Stimulated activated CD8-positive, alpha-beta memory T cell treated with anti-CD3 and anti-CD28 coated beads, Interleukin-12 subunit alpha, Interleukin-12 subunit beta, amount 100 ng/mL, for 4 hours (primary cell): ENCODE data around the gene TMEM178B.

Source experiments
- DNase-seq: peaks from one replicate; pipeline ENCODE4 v3.0.0-alpha.2; 2020; ENCODE audit warnings: low read depth

TMEM178B gene

DNA sequence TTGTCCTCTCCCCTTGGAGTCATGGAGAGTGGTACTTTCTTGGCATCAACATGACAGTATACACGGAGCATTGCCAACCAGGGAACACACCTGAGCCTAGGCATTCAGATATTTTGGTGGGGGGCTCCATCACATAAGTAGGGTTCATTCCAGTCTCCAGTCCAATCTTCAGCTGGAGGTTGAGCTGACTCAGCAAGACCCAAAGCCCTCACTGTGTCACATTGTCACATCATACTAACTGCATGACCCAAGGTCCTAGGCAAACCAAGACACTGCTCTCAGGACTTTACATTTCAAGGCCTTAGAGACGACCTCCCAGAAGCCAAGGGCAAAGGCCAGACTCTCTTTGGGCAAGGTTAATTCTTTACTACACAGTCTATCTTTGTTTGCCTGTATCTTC is 190.1 kb downstream of the TMEM178B start:
- no peak for DNase-seq

- no peak for DNase-seq
Observed at GRCh38 chr7:141264511-141264910, 190.6 kb downstream of the TMEM178B start.

GRCh38 chr7:141265668-141266067 is 191.8 kb downstream of the TMEM178B start:
- no peak for DNase-seq

DNA sequence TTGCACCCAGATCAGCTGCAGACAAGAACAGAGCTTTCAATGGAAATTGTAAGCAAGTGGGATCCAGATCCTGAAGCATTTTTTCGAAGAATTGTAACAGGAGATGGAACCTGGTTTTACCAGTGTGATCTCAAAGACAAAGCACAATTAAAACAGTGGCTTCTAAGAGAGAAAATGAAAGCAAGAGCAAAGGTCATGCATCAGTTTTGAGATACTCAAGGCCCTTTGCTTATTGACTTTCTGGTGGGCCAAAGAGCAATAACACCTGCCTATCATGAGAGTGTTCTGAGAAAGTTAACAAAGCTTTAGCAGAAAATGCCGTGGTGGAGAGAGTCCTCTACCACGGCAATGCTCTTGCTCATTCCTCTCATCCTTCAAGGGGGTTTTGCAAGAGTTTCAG is 194.8 kb downstream of the TMEM178B start:
- DNase-seq = no peak

DNA sequence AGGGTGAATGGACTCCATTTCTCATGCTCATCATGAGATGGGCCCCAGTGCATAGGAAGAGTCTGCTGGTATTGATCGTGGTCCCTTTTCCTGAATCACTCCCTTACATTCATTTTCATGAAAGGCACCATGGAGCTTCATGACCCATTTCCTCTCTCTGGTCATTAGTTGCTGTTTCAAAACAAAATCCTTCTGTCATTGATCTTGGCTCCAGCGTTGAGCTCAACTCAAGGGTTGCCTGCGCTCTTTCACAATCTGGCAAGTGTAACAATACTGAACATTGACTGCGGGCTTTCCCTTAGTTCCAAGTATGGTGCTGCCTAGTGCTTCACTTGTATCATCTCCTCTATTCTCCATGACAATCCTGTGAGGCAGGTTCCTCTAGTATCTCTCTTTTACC is 197.6 kb downstream of the TMEM178B start:
- DNase-seq = no peak

GRCh38 chr7:141272417-141272816 is 198.6 kb downstream of the TMEM178B start:
- no peak for DNase-seq

DNA sequence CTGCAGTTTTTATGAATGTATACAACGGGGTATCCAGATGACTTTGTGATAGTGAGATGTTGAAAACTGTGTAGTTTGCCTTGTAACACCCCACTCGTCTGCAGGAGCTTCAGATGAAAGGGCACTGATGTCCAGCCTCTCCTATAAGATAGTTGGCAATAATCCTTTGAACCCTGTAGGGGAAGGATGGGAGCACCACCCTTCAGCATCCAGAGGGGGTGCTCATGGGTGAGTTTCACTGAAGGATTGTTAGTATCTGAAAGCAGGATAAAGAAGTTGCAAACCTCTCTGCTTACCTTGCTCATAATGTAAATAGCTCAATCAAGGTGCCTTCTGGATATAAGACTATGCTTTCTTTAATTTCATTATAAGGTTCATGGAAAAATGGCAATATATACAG is 201.5 kb downstream of the TMEM178B start:
- no peak for DNase-seq

- no peak for DNase-seq
Observed at GRCh38 chr7:141276031-141276430, 202.2 kb downstream of the TMEM178B start.

- no peak for DNase-seq
Observed at GRCh38 chr7:141280100-141280499, 206.2 kb downstream of the TMEM178B start.

DNA sequence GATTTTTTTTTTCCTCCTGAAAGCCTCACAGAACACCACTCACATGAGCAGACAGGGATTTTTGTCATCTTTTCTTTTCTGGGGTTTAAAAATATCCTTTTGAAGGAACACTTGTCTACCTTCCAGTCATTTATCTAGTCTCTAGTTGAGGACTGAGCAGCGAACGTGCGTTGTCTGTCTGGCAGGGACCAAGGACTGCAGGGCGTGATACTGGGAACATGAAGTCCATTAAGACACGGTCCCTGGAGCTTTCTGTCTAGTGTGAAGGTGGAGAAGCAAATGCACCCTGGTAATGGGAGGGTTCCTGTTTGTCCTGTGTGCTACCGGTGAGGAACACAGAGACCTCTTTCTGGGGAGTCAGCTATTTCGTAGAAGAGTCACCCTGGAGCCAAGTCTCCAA is 207.4 kb downstream of the TMEM178B start:
- no peak for DNase-seq

DNA sequence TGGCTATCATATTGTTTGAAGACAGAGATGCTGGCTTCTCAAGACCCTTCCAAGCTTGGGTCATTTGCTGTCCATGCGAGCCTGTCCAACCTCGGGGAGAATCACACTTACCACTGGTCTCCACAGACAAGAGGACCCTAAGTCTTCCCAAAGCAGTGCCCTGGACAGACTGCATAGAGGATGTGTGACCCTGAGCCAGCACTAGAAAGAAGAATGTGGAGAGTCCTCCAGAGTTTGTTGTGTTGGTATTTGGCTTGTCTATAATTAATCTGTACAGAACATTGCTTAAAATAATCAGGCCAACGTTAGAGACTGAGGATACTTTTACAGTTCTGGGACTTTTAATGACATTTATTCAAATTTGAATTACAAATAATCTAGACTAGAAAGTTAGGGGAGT is 212.7 kb downstream of the TMEM178B start:
- DNase-seq = no peak

GRCh38 chr7:141287936-141288335 is 214.1 kb downstream of the TMEM178B start:
- no peak for DNase-seq

DNA sequence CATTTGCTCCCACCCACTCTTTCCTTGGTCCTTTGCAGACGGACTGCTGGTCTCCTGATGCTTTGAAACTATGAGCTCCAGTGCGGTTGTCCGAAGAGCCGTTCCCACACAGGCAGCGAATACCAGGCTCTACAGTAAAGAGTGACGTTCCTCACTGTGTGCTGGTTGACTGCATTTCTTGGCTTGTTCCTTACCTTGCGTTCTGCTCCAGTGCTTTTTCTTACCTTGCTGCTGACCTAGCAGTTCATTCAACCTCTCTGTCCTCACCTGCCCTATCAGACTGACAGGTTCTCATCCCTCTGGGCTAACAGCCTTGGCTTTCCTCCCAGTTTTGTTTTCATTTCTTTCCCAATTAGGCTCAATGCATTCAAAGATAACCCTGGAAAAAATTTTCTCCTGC is 214.8 kb downstream of the TMEM178B start:
- no peak for DNase-seq

DNA sequence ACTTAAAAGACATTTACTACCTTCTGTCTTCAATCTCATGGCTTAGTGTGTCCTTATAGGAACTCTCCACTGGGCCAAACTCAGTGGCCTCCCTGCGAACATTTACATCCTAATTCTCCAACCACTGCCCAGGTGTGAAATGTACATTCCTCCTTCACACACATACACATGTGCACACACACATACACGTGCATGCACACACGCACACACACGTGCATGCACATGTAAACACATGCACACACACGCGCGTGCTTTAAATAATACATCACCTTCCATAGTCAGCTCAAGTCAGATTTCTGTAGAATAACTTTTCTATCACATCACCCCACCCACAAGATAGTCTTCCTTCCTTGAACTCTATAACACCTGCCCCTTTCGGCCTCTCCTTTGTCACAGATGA is 216.5 kb downstream of the TMEM178B start:
- no peak for DNase-seq

DNA sequence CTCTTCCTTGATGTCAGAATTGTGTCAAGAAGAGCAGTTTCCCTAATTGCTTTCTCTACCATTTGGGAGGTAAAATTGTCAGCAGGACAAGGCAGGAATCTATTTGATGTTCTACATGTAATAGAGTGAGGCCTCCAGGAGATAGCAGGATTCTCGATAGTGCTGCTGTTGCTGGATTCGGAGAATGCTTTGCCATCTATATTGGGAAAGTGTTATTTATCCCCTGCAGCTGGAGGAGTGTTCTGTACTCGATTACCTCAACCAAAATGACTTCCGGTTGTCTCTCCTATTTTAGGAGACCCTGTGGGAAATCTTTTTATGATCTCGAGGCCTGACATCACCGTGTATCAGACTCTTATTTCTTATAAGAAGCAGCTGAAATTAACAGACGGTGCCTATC is 217.1 kb downstream of the TMEM178B start:
- DNase-seq = no peak

DNA sequence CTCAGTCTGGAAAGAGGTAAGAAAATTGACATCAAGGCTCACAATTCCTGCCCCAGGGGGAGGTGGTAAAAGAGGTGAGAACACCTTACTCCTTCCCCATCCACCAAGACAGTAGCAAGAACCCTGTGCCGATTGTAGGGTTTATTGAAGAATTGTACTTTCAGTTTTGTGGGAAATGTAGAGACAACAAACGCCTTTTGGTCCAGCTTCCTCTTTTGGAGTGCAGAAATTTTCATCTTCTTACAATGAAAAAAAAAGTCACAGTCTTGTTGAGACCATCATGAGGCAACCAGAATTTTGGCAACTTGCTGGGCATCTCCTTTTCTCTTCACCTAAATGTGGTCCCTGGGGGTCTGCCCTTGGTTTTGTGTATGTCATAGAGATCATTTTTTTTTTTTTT is 217.7 kb downstream of the TMEM178B start:
- DNase-seq = no peak

- no peak for DNase-seq
Observed at GRCh38 chr7:141294143-141294829, 220.4 kb downstream of the TMEM178B start.

DNA sequence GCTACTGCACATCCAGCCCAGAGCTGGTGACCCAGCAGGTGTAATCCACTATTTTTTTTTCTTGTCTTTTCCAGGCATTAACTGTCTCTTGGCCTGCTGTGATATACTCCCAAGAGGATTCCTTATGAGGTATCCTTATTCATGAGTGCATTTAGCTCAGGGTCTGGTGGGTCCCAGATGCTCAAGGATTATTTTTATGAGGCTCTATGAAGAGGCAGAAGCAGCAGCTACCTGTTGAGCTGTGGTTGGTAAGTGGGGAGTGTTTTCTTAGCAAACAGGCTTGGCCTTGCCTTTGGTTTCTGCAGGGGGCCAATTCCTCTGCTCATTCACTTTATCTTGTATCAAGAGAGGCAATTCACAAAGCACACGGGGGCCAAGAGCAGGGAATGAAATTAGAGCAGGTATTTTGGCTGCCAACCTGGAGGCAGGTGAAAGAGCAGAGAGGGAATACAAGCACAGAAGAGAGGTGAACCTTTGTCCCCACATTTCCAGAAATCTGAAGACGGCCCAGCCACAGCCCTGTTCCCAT is 221.6 kb downstream of the TMEM178B start:
- no peak for DNase-seq

DNA sequence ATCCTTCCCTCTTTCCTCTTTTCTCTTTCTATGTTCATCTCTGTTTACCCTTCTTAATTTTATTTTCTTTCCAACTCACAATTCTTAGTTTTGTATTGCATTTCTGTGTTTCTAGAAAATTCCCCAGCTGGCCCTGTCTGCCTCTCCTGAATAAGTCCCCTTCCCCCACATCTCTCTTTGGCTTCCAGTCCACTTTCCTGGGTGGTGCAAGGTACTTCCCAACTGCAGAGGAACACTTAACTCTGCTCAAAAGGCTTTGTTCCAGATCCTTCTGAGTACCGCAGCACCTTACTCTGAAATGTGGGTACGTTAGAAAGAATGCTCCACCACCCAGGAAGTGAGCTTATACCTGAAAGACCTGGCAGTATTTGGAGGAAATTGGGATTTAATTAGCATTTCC is 227.0 kb downstream of the TMEM178B start:
- no peak for DNase-seq

GRCh38 chr7:141301544-141301943 is 227.7 kb downstream of the TMEM178B start:
- no peak for DNase-seq

DNA sequence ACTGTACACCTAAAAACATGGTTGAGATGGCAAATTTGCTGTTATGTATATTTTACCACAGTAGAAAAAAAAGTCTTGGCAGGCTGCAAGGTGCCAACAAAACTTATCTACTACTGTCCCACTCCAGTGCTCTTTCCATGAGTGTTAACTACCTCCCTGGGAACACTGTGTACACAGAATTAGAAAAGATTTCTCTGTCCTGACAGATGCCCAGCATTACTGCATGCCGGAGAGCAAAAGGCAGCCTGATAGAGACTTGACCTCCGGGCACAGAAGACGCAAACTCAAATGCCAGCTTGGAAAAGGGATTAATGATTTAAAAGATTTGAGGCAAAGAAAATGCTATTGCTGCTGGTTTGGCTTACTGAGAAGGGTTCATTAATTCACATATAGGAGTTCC is 228.8 kb downstream of the TMEM178B start:
- no peak for DNase-seq

DNA sequence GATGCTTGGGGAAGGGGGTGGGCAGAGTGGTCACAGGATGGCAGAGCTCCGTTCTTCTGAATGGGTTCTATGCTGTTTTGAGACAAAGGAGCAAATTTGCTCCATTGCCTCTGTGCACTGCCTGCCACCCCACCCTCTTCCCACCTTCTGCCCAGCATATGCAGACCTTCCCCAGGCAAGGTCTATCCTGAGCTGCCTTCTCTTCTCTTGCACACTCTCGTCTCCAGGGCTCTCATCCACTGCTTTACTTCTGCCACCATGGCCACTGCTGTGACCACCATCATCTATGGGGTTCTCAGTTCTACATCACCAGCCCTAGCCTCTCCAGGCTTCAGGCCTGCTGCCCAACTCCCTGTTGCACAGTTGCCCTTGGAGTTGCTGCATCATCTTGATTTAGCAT is 230.4 kb downstream of the TMEM178B start:
- no peak for DNase-seq

DNA sequence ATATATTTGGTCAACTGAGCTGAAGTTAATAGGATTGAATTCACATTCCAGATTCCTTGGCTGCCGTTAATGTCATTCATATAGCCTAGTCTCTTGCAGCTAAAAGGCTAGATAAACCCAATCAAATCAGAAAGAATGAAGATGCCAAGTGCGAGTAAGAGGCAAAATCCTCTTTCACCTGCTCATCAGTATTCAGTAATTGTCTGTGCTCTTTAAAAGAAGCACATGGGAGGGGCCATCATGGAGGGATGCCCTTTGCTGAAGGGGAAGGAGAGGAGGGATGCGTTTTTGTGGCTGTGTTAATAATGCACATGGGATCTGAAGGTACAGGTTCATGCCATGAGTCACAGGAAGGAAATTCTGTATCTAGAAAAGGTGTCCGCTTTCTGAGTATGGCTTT is 232.2 kb downstream of the TMEM178B start:
- DNase-seq = no peak

- DNase-seq = no peak
Observed at GRCh38 chr7:141312395-141312794, 238.5 kb downstream of the TMEM178B start.
